ENCODE results near the gene SKAP2.

GRCh38 chr7:26815426-26815825 is 49.0 kb downstream of the SKAP2 start:
- TF ChIP-seq, protein P1, sequence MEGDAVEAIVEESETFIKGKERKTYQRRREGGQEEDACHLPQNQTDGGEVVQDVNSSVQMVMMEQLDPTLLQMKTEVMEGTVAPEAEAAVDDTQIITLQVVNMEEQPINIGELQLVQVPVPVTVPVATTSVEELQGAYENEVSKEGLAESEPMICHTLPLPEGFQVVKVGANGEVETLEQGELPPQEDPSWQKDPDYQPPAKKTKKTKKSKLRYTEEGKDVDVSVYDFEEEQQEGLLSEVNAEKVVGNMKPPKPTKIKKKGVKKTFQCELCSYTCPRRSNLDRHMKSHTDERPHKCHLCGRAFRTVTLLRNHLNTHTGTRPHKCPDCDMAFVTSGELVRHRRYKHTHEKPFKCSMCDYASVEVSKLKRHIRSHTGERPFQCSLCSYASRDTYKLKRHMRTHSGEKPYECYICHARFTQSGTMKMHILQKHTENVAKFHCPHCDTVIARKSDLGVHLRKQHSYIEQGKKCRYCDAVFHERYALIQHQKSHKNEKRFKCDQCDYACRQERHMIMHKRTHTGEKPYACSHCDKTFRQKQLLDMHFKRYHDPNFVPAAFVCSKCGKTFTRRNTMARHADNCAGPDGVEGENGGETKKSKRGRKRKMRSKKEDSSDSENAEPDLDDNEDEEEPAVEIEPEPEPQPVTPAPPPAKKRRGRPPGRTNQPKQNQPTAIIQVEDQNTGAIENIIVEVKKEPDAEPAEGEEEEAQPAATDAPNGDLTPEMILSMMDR (IDR thresholded peaks at IDR 0.05) = no peak
- TF ChIP-seq POLR2A (IDR thresholded peaks at IDR 0.05) = no peak
- TF ChIP-seq EP300 (IDR thresholded peaks at IDR 0.05) = no peak
- TF ChIP-seq POLR2AphosphoS5 (IDR thresholded peaks at IDR 0.05) = no peak
